ENCODE results near the gene HABP4. TPM values are rescaled to one million over a fixed set of nuclear protein-coding genes. Genes with fewer than 3 reads are reported as not detected.
A peak's percentile ranks its signal among the peaks of the same experiment; 100 is the strongest.

The HABP4 gene
- total RNA-seq, 1 experiment from 2014 or later: 9.8 TPM

GRCh38 chr9:96413302-96414221, 36.4 kb upstream of the HABP4 start:
- TF ChIP-seq CREM (CRISPR knock-in tag; IDR thresholded peaks at IDR 0.05) (no peak), GRHL2 (CRISPR knock-in tag; IDR thresholded peaks at IDR 0.05; ENCODE audit: insufficient replicate concordance, severe bottlenecking) (no peak), SOX15 (CRISPR knock-in tag; IDR thresholded peaks at IDR 0.05) (no peak), ZNF263 (CRISPR knock-in tag; IDR thresholded peaks at IDR 0.05; ENCODE audit: low read depth) (no peak), HMGA2 (CRISPR knock-in tag; IDR thresholded peaks at IDR 0.05) (no peak), SMAD4 (CRISPR knock-in tag; IDR thresholded peaks at IDR 0.05) (no peak), ESRRA (CRISPR knock-in tag; IDR thresholded peaks at IDR 0.05; ENCODE audit: borderline replicate concordance) (no peak), E2F1 (CRISPR knock-in tag; IDR thresholded peaks at IDR 0.05) (no peak)
- peaks cover 9% of the 10 kb centered on the region for H3K36me3 Mint-ChIP-seq
- no peaks in the 10 kb centered on the region; the same call in 1 of the 2 replicates for H3K27me3 Mint-ChIP-seq (ENCODE audit: low read depth)
- peaks cover 40% of the 10 kb centered on the region for H3K4me1 Mint-ChIP-seq
- no peaks in the 10 kb centered on the region for H3K9me3 Mint-ChIP-seq
- CTCF ChIA-PET: interaction anchor here (0.6 kb wide), 1 partner anchor 1149 kb away, joined by 3 read pairs; no protein-coding TSS in a partner anchor
- POLR2A ChIA-PET: interaction anchor here (0.6 kb wide), 1 partner anchor 861 kb away, joined by 4 read pairs; no protein-coding TSS in a partner anchor
- ATAC-seq (no peak), DNase-seq (ENCODE audit: low spot score) (no peak)
- H3K27ac Mint-ChIP-seq: 0 out of 2 replicates have a peak overlapping the region, but pooled peaks have one; percentile 38
- H3K4me3 Mint-ChIP-seq: no peak overlapping the region

- Mint-ChIP-seq H3K9me3 (no peaks in the 10 kb centered on the region), H3K4me3 (peak overlapping the region; percentile 94), H3K27ac (peak overlapping the region; percentile 96), H3K27me3 (ENCODE audit: low read depth) (no peaks in the 10 kb centered on the region; the same call in 1 of the 2 replicates), H3K36me3 (peaks cover 7% of the 10 kb centered on the region), H3K4me1 (peaks cover 47% of the 10 kb centered on the region)
- peak; percentile 4 for ATAC-seq
- CTCF ChIA-PET: no interaction called here
- peak; percentile 90 for DNase-seq (ENCODE audit: low spot score)
- POLR2A ChIA-PET: no interaction called here
- TF ChIP-seq HMGA2 (CRISPR knock-in tag; IDR thresholded peaks at IDR 0.05): no peak
- no peak for TF ChIP-seq CREB1 (CRISPR knock-in tag; IDR thresholded peaks at IDR 0.05)
- TF ChIP-seq GTF2I (CRISPR knock-in tag; conservative IDR thresholded peaks at IDR 0.05): no peak
- TF ChIP-seq ATF6 (CRISPR knock-in tag; IDR thresholded peaks at IDR 0.05): no peak
- TF ChIP-seq E2F1 (CRISPR knock-in tag; IDR thresholded peaks at IDR 0.05): no peak
- TF ChIP-seq ZNF396 (CRISPR knock-in tag; IDR thresholded peaks at IDR 0.05; ENCODE audit: borderline replicate concordance): no peak
- TF ChIP-seq ZMAT4 (CRISPR knock-in tag; IDR thresholded peaks at IDR 0.05): no peak
- TF ChIP-seq STAT6 (CRISPR knock-in tag; conservative IDR thresholded peaks at IDR 0.05; ENCODE audit: low read depth): no peak
- TF ChIP-seq JAZF1 (CRISPR knock-in tag; IDR thresholded peaks at IDR 0.05): no peak
- TF ChIP-seq MLX (CRISPR knock-in tag; IDR thresholded peaks at IDR 0.05): no peak
- peak; percentile 78; the same call in 1 of the 2 replicates for TF ChIP-seq MYBL2 (CRISPR knock-in tag; IDR thresholded peaks at IDR 0.05)
- TF ChIP-seq NR2C2 (CRISPR knock-in tag; IDR thresholded peaks at IDR 0.05): no peak
- no peak for TF ChIP-seq PRDM15 (CRISPR knock-in tag; IDR thresholded peaks at IDR 0.05)
These were observed 32.9 kb upstream of the HABP4 start for GRCh38 chr9:96417051-96417586.
